Measurements from ENCODE around the gene FAM107A. TPM values are rescaled to one million over a fixed set of nuclear protein-coding genes. Genes with fewer than 3 reads are reported as not detected.
A peak's percentile ranks its signal among the peaks of the same experiment; 100 is the strongest.
"Not testable (repeated sequence)": the region's sequence is repeated elsewhere in the genome, so short reads cannot be mapped to it uniquely, and the experiment has no call there.

FAM107A gene
- total RNA-seq, 1 experiment from 2014 or later: not detected

GRCh38 chr3:58530354-58530865 lies 46.8 kb downstream of the FAM107A start:
- intact Hi-C loops (cut with micrococcal nuclease): no loop called here
- ChIA-PET POLR2A (interaction anchor here (0.6 to 4.6 kb wide), 6 partner anchors 37 to 195 kb away, joined by 3 to 62 read pairs (median 3); partner anchors contain the start of gene KCTD6), CTCF (interaction anchor here (1.2 to 4.7 kb wide), 7 partner anchors 37 to 224 kb away, joined by 3 to 59 read pairs (median 10); partner anchors contain the start of genes HTD2, KCTD6 and RPP14)
- Mint-ChIP-seq H3K36me3 (ENCODE audit: insufficient read depth, unreplicated experiment) (no peaks in the 10 kb centered on the region), H3K27me3 (ENCODE audit: insufficient read depth, unreplicated experiment) (no peaks in the 10 kb centered on the region), H3K9me3 (ENCODE audit: unreplicated experiment) (no peaks in the 10 kb centered on the region), H3K4me3 (ENCODE audit: unreplicated experiment) (no peak overlapping the region), H3K27ac (ENCODE audit: low read depth, unreplicated experiment) (no peak overlapping the region), H3K4me1 (ENCODE audit: insufficient read depth, unreplicated experiment) (peaks cover 40% of the 10 kb centered on the region)
- TF ChIP-seq CTCF (IDR thresholded peaks at IDR 0.05; ENCODE audit: unreplicated experiment): no peak
- no TSS peak for BruUV-seq (replicated peaks)
- DNase-seq (ENCODE audit: unreplicated experiment): no peak

GRCh38 chr3:58529516-58530353 lies 47.5 kb downstream of the FAM107A start:
- POLR2A ChIA-PET: interaction anchor here (1.0 to 4.6 kb wide), 2 partner anchors 37 to 95 kb away, joined by 3 to 62 read pairs; partner anchors contain the start of gene KCTD6
- Mint-ChIP-seq H3K27ac (ENCODE audit: low read depth, unreplicated experiment) (no peak overlapping the region), H3K36me3 (ENCODE audit: insufficient read depth, unreplicated experiment) (no peaks in the 10 kb centered on the region), H3K4me3 (ENCODE audit: unreplicated experiment) (no peak overlapping the region), H3K4me1 (ENCODE audit: insufficient read depth, unreplicated experiment) (peaks cover 43% of the 10 kb centered on the region), H3K27me3 (ENCODE audit: insufficient read depth, unreplicated experiment) (no peaks in the 10 kb centered on the region), H3K9me3 (ENCODE audit: unreplicated experiment) (no peaks in the 10 kb centered on the region)
- no TSS peak for BruUV-seq (replicated peaks)
- no peak for TF ChIP-seq CTCF (IDR thresholded peaks at IDR 0.05; ENCODE audit: unreplicated experiment)
- no peak for DNase-seq (ENCODE audit: unreplicated experiment)
- intact Hi-C loops (cut with micrococcal nuclease): no loop called here
- CTCF ChIA-PET: interaction anchor here (0.6 to 4.7 kb wide), 9 partner anchors 17 to 223 kb away, joined by 3 to 59 read pairs (median 7); partner anchors contain the start of genes HTD2, KCTD6 and RPP14

GRCh38 chr3:58528629-58529028 lies 48.6 kb downstream of the FAM107A start:
- peak; percentile 92 for DNase-seq (ENCODE audit: unreplicated experiment)

GRCh38 chr3:58527440-58527839 lies 49.8 kb downstream of the FAM107A start:
- POLR2A ChIA-PET: interaction anchor here (1.2 to 4.6 kb wide), 3 partner anchors 34 to 194 kb away, joined by 6 to 62 read pairs (median 8); partner anchors contain the start of gene KCTD6
- H3K27ac Mint-ChIP-seq (ENCODE audit: low read depth, unreplicated experiment); H3K4me3 Mint-ChIP-seq (ENCODE audit: unreplicated experiment); H3K27me3 Mint-ChIP-seq (ENCODE audit: insufficient read depth, unreplicated experiment); DNase-seq (ENCODE audit: unreplicated experiment); H3K9me3 Mint-ChIP-seq (ENCODE audit: unreplicated experiment); H3K36me3 Mint-ChIP-seq (ENCODE audit: insufficient read depth, unreplicated experiment); intact Hi-C loops (cut with micrococcal nuclease); BruUV-seq (replicated peaks): not testable (repeated sequence)
- peaks cover 36% of the 10 kb centered on the region for H3K4me1 Mint-ChIP-seq (ENCODE audit: insufficient read depth, unreplicated experiment)
- CTCF ChIA-PET: interaction anchor here (1.0 to 4.7 kb wide), 9 partner anchors 34 to 90 kb away, joined by 3 to 59 read pairs (median 4); partner anchors contain the start of gene KCTD6

More at GRCh38 chr3:58528629-58529028, 48.6 kb downstream of the FAM107A start:
- peak overlapping the region; percentile 32 for H3K4me3 Mint-ChIP-seq (ENCODE audit: unreplicated experiment)
- H3K27ac Mint-ChIP-seq (ENCODE audit: low read depth, unreplicated experiment): no peak overlapping the region
- no peaks in the 10 kb centered on the region for H3K36me3 Mint-ChIP-seq (ENCODE audit: insufficient read depth, unreplicated experiment)
- ChIA-PET CTCF (interaction anchor here (0.5 to 4.7 kb wide), 15 partner anchors 8 to 222 kb away, joined by 3 to 59 read pairs (median 5); partner anchors contain the start of genes ACOX2, HTD2, KCTD6 and RPP14), POLR2A (interaction anchor here (0.6 to 4.6 kb wide), 7 partner anchors 8 to 562 kb away, joined by 3 to 62 read pairs (median 4); partner anchors contain the start of genes ACOX2, HTD2, KCTD6 and RPP14)
- peaks cover 43% of the 10 kb centered on the region for H3K4me1 Mint-ChIP-seq (ENCODE audit: insufficient read depth, unreplicated experiment)
- BruUV-seq (replicated peaks): no TSS peak
- TF ChIP-seq CTCF (IDR thresholded peaks at IDR 0.05; ENCODE audit: unreplicated experiment): no peak
- H3K9me3 Mint-ChIP-seq (ENCODE audit: unreplicated experiment): no peaks in the 10 kb centered on the region
- no peaks in the 10 kb centered on the region for H3K27me3 Mint-ChIP-seq (ENCODE audit: insufficient read depth, unreplicated experiment)
- intact Hi-C loops (cut with micrococcal nuclease): no loop called here
